Inferior parietal cortex (tissue), 1 donor: ENCODE data around the gene MPHOSPH8.
"Not testable (repeated sequence)": the region's sequence is repeated elsewhere in the genome, so short reads cannot be mapped to it uniquely, and the experiment has no call there.

Experiments
- DNase-seq: peaks from one replicate; pipeline ENCODE4 v3.0.0-alpha.2; 2016; ENCODE audit errors: extremely low spot score

The MPHOSPH8 gene

DNA sequence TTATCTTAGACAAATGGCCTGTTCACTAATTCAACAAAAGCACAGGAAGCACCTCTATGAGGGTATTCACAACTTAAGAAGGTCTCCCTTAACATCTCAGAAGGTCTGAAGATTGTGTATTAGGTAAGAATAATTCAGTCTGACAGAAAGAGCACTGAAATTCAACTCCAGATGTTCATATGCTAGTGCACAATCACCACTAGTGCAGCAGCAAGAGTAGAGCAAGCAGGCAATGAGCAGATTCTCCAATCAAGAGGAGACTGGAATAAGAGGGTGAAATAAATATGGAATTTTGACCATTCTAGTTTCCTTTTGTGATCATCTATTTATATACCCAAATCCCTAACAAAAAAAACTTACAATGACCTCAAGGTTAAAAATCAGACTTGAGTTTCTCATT, 52.0 kb downstream of the MPHOSPH8 start:
- DNase-seq, result no peak

DNA sequence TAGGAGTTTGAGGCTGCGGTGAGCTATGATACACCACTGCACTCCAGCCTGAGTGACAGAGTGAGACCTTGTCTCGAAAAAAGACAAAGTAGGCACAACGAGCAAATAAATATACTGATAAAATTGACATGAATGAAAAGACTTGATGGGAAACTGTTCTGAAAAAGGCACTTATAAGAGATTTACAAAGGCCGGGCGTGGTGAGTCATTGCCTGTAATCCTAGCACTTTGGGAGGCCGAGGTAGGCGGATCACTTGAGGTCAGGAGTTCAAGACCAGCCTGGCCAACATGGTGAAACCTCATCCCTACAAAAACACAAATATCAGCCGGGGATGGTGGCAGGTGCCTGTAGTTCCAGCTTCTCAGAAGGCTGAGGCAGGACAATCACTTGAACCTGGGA, 58.0 kb downstream of the MPHOSPH8 start:
- not testable (repeated sequence) for DNase-seq

- DNase-seq, result no peak
Observed at GRCh38 chr13:19695428-19695827, 62.0 kb downstream of the MPHOSPH8 start.

- DNase-seq, result no peak
Observed at GRCh38 chr13:19695829-19696228, 62.4 kb downstream of the MPHOSPH8 start.

DNA sequence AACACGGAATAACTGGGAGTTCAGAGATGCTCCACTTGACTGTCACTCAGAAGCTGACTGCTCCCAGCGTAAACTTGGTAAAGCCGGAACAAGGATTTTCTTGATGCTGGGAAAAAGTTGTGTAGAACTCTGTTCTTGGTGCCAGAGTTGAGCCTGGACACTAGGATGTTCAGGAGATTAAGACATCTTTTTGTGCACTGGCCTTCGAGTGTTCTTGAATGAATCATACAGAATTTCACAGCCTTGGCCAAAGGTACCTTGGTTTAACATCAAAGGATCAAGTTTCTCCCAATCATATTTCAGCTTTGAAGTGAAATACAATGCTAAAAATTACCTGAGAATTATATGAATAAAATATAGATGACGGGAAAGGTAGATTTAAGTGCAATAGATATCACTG, 67.5 kb downstream of the MPHOSPH8 start:
- DNase-seq, result not testable (repeated sequence)

- DNase-seq, result not testable (repeated sequence)
Observed at GRCh38 chr13:19701619-19702018, 68.2 kb downstream of the MPHOSPH8 start.

GRCh38 chr13:19704256-19704655, 70.8 kb downstream of the MPHOSPH8 start:
- DNase-seq, result not testable (repeated sequence)

- DNase-seq, result not testable (repeated sequence)
Observed at GRCh38 chr13:19709039-19709438, 75.6 kb downstream of the MPHOSPH8 start.

GRCh38 chr13:19709782-19710181, 76.3 kb downstream of the MPHOSPH8 start:
- DNase-seq, result not testable (repeated sequence)

- DNase-seq, result no peak
Observed at GRCh38 chr13:19713186-19713965, 79.9 kb downstream of the MPHOSPH8 start.

GRCh38 chr13:19720039-19720438, 86.6 kb downstream of the MPHOSPH8 start:
- no peak for DNase-seq
